ENCODE measurements around the gene PRMT7. TPM values are rescaled to one million over a fixed set of nuclear protein-coding genes. Genes with fewer than 3 reads are reported as not detected.
A peak's percentile ranks its signal among the peaks of the same experiment; 100 is the strongest.

PRMT7 gene
- total and polyA plus RNA-seq, 2 experiments from 2014 or later: 27.2 to 49.6 TPM

GRCh38 chr16:68361485-68361884 is 50.7 kb downstream of the PRMT7 start:
- H3K36me3 ChIP-seq (ENCODE audit: low read depth): no peaks in the 10 kb centered on the region
- H3K9me3 ChIP-seq (ENCODE audit: low read depth): no peaks in the 10 kb centered on the region
- WGBS, 2 experiments (ENCODE audit: low coverage in 1 of 2, low lambda C conversion rate in 2 of 2, missing lambda C conversion rate in 2 of 2): 60 to 73% methylated on average over 11 to 16 of the region's 16 CpGs

GRCh38 chr16:68362262-68362913 is 51.6 kb downstream of the PRMT7 start:
- Histone ChIP-seq H3K4me2 (ENCODE audit: unreplicated experiment) (no peak overlapping the region), H3F3A (ENCODE audit: insufficient read depth) (0 out of 2 replicates have a peak, but pooled peaks cover 3% of the 10 kb centered on the region), H3K27ac (no peak overlapping the region), H3K79me2 (ENCODE audit: insufficient read depth) (no peaks in the 10 kb centered on the region), H4K20me1 (ENCODE audit: insufficient read depth) (no peaks in the 10 kb centered on the region), H3K27me3 (replicated peaks; ENCODE audit: insufficient read depth) (no peaks in the 10 kb centered on the region), H3K9me2 (ENCODE audit: insufficient read depth) (no peaks in the 10 kb centered on the region), H3K36me3 (ENCODE audit: low read depth) (no peaks in the 10 kb centered on the region), H2AFZ (no peak overlapping the region), H3K4me3 (no peak overlapping the region), H3K4me1 (ENCODE audit: insufficient read depth) (no peaks in the 10 kb centered on the region), H3K9ac (no peak overlapping the region), H3K9me3 (ENCODE audit: low read depth) (no peaks in the 10 kb centered on the region)
- in situ Hi-C loops (cut with MboI): no loop called here
- no peak for DNase-seq
- TF ChIP-seq EZH2phosphoT487 (IDR thresholded peaks at IDR 0.05; ENCODE audit: insufficient read depth, low read depth) (no peak), EZH2 (IDR thresholded peaks at IDR 0.05; ENCODE audit: insufficient read depth, poor library complexity, severe bottlenecking) (no peak)
- 49 to 61% methylated on average over 6 to 8 of the region's 8 CpGs for WGBS, 2 experiments (ENCODE audit: low coverage in 1 of 2, low lambda C conversion rate in 2 of 2, missing lambda C conversion rate in 2 of 2)

More at GRCh38 chr16:68361485-68361884, 50.7 kb downstream of the PRMT7 start:
- Histone ChIP-seq H2AFZ (no peak overlapping the region), H3K9ac (no peak overlapping the region), H3K9me2 (ENCODE audit: insufficient read depth) (no peaks in the 10 kb centered on the region), H3K79me2 (ENCODE audit: insufficient read depth) (no peaks in the 10 kb centered on the region), H3K4me1 (ENCODE audit: insufficient read depth) (no peaks in the 10 kb centered on the region), H3F3A (ENCODE audit: insufficient read depth) (0 out of 2 replicates have a peak, but pooled peaks cover 3% of the 10 kb centered on the region), H3K4me3 (no peak overlapping the region), H3K27me3 (replicated peaks; ENCODE audit: insufficient read depth) (no peaks in the 10 kb centered on the region), H4K20me1 (ENCODE audit: insufficient read depth) (no peaks in the 10 kb centered on the region), H3K27ac (no peak overlapping the region), H3K4me2 (ENCODE audit: unreplicated experiment) (no peak overlapping the region)
- DNase-seq: peak; percentile 12
- in situ Hi-C loops (cut with MboI): no loop called here
- TF ChIP-seq EZH2phosphoT487 (IDR thresholded peaks at IDR 0.05; ENCODE audit: insufficient read depth, low read depth): no peak
- no peak for TF ChIP-seq EZH2 (IDR thresholded peaks at IDR 0.05; ENCODE audit: insufficient read depth, poor library complexity, severe bottlenecking)

GRCh38 chr16:68362947-68363657 is 52.3 kb downstream of the PRMT7 start:
- WGBS, 2 experiments (ENCODE audit: low coverage in 1 of 2, low lambda C conversion rate in 2 of 2, missing lambda C conversion rate in 2 of 2): 68 to 70% methylated on average over 17 to 18 of the region's 18 CpGs
- DNase-seq: no peak
- Histone ChIP-seq H3K79me2 (ENCODE audit: insufficient read depth) (no peaks in the 10 kb centered on the region), H3K4me2 (ENCODE audit: unreplicated experiment) (no peak overlapping the region), H3K27me3 (replicated peaks; ENCODE audit: insufficient read depth) (no peaks in the 10 kb centered on the region), H3K9me2 (ENCODE audit: insufficient read depth) (no peaks in the 10 kb centered on the region), H3K9me3 (ENCODE audit: low read depth) (no peaks in the 10 kb centered on the region), H2AFZ (no peak overlapping the region), H3K36me3 (ENCODE audit: low read depth) (no peaks in the 10 kb centered on the region), H3K4me1 (ENCODE audit: insufficient read depth) (no peaks in the 10 kb centered on the region), H3K27ac (no peak overlapping the region), H3K9ac (no peak overlapping the region), H4K20me1 (ENCODE audit: insufficient read depth) (no peaks in the 10 kb centered on the region), H3F3A (ENCODE audit: insufficient read depth) (0 out of 2 replicates have a peak, but pooled peaks cover 3% of the 10 kb centered on the region), H3K4me3 (no peak overlapping the region)
- in situ Hi-C loops (cut with MboI): no loop called here
- TF ChIP-seq EZH2phosphoT487 (IDR thresholded peaks at IDR 0.05; ENCODE audit: insufficient read depth, low read depth) (no peak), EZH2 (IDR thresholded peaks at IDR 0.05; ENCODE audit: insufficient read depth, poor library complexity, severe bottlenecking) (no peak)

GRCh38 chr16:68363658-68364521 is 53.1 kb downstream of the PRMT7 start:
- H3K9me3 ChIP-seq (ENCODE audit: low read depth): no peaks in the 10 kb centered on the region
- H3K4me1 ChIP-seq (ENCODE audit: insufficient read depth): no peaks in the 10 kb centered on the region
- no peaks in the 10 kb centered on the region for H4K20me1 ChIP-seq (ENCODE audit: insufficient read depth)
- in situ Hi-C loops (cut with MboI): no loop called here
- no peak for DNase-seq
- H3K4me2 ChIP-seq (ENCODE audit: unreplicated experiment): no peak overlapping the region
- no peaks in the 10 kb centered on the region for H3K9me2 ChIP-seq (ENCODE audit: insufficient read depth)
- 0 out of 2 replicates have a peak, but pooled peaks cover 3% of the 10 kb centered on the region for H3F3A ChIP-seq (ENCODE audit: insufficient read depth)
- H3K9ac ChIP-seq: no peak overlapping the region
- no peak overlapping the region for H2AFZ ChIP-seq
- no peaks in the 10 kb centered on the region for H3K27me3 ChIP-seq (replicated peaks; ENCODE audit: insufficient read depth)
- WGBS, 2 experiments (ENCODE audit: low coverage in 1 of 2, low lambda C conversion rate in 2 of 2, missing lambda C conversion rate in 2 of 2): 76 to 78% methylated on average over 19 to 22 of the region's 22 CpGs
- H3K79me2 ChIP-seq (ENCODE audit: insufficient read depth): no peaks in the 10 kb centered on the region
- no peak for TF ChIP-seq EZH2 (IDR thresholded peaks at IDR 0.05; ENCODE audit: insufficient read depth, poor library complexity, severe bottlenecking)
- TF ChIP-seq EZH2phosphoT487 (IDR thresholded peaks at IDR 0.05; ENCODE audit: insufficient read depth, low read depth): no peak
- H3K36me3 ChIP-seq (ENCODE audit: low read depth): no peaks in the 10 kb centered on the region
- no peak overlapping the region for H3K27ac ChIP-seq
- H3K4me3 ChIP-seq: no peak overlapping the region
